Amygdala (tissue), 56 donors: ENCODE data around the gene ADCY10.
"Not testable (repeated sequence)": the region's sequence is repeated elsewhere in the genome, so short reads cannot be mapped to it uniquely, and the experiment has no call there.

Experiments used
- DNase-seq, 56 donors: peaks; one replicate each; lab custom pipeline; 2025; lab: John Stamatoyannopoulos, UW

ADCY10 gene

GRCh38 chr1:167928919-167929318 lies 15.0 kb upstream of the ADCY10 start:
- not testable (repeated sequence) for DNase-seq

- no peak for DNase-seq
Observed at GRCh38 chr1:167928457-167928852, 14.5 kb upstream of the ADCY10 start.

GRCh38 chr1:167927046-167927754 lies 13.3 kb upstream of the ADCY10 start:
- no peak for DNase-seq

- no peak for DNase-seq
Observed at GRCh38 chr1:167926486-167926997, 12.6 kb upstream of the ADCY10 start.

- DNase-seq = no peak
Observed at GRCh38 chr1:167924543-167925231, 10.8 kb upstream of the ADCY10 start.

GRCh38 chr1:167924102-167924501 lies 10.2 kb upstream of the ADCY10 start:
- DNase-seq = no peak

- no peak for DNase-seq
Observed at GRCh38 chr1:167923324-167924056, 9.6 kb upstream of the ADCY10 start.

GRCh38 chr1:167922611-167923074 lies 8.7 kb upstream of the ADCY10 start:
- DNase-seq = no peak

- no peak for DNase-seq
Observed at GRCh38 chr1:167922023-167922422, 8.1 kb upstream of the ADCY10 start.

- DNase-seq = no peak
Observed at GRCh38 chr1:167916766-167917511, 3.0 kb upstream of the ADCY10 start.

GRCh38 chr1:167915569-167915968 lies 1.6 kb upstream of the ADCY10 start:
- DNase-seq = no peak

GRCh38 chr1:167912294-167912693 lies 1.6 kb downstream of the ADCY10 start:
- no peak for DNase-seq

GRCh38 chr1:167911413-167911812 lies 2.5 kb downstream of the ADCY10 start:
- DNase-seq = no peak

GRCh38 chr1:167910530-167910929 lies 3.4 kb downstream of the ADCY10 start:
- DNase-seq = no peak

- DNase-seq = no peak
Observed at GRCh38 chr1:167909691-167910180, 4.2 kb downstream of the ADCY10 start.

GRCh38 chr1:167905671-167906070 lies 8.3 kb downstream of the ADCY10 start:
- DNase-seq = no peak

GRCh38 chr1:167905182-167905581 lies 8.8 kb downstream of the ADCY10 start:
- DNase-seq = no peak

GRCh38 chr1:167904652-167905130 lies 9.2 kb downstream of the ADCY10 start:
- DNase-seq = no peak

GRCh38 chr1:167900907-167901306 lies 13.0 kb downstream of the ADCY10 start:
- DNase-seq = no peak

GRCh38 chr1:167899253-167899681 lies 14.7 kb downstream of the ADCY10 start:
- DNase-seq = peak in 1 of 56 donors; percentile 9
